Ishikawa (cell line): Measurements from ENCODE around the gene ZMYND11.

Source experiments
- CEBPB ChIP-seq: IDR thresholded peaks from 2 replicates; pipeline ENCODE4 v1.6.1; 2012
- CREB1 ChIP-seq: IDR thresholded peaks from 2 replicates; pipeline ENCODE4 v1.6.1; 2012; ENCODE audit warnings: low read depth
- EGR1 ChIP-seq: IDR thresholded peaks from 2 replicates; pipeline ENCODE4 v1.6.1; 2012
- EP300 ChIP-seq: IDR thresholded peaks from 2 replicates; pipeline ENCODE4 v1.6.1; 2012; ENCODE audit warnings: borderline replicate concordance
- FOXM1 ChIP-seq: IDR thresholded peaks from 2 replicates; pipeline ENCODE4 v1.6.1; 2012; ENCODE audit warnings: low read depth, borderline replicate concordance
- NFIC ChIP-seq: IDR thresholded peaks from 2 replicates; pipeline ENCODE4 v1.6.1; 2012
- RAD21 ChIP-seq: IDR thresholded peaks from 2 replicates; pipeline ENCODE4 v1.6.1; 2012; ENCODE audit warnings: low read depth
- TAF1 ChIP-seq: IDR thresholded peaks from 2 replicates; pipeline ENCODE4 v1.6.1; 2012; ENCODE audit warnings: low read depth, mild to moderate bottlenecking
- TCF12 ChIP-seq: IDR thresholded peaks from 2 replicates; pipeline ENCODE4 v1.6.1; 2012; ENCODE audit warnings: low read depth
- TEAD4 ChIP-seq: IDR thresholded peaks from 2 replicates; pipeline ENCODE4 v1.6.1; 2012
- YY1 ChIP-seq: IDR thresholded peaks from 2 replicates; pipeline ENCODE4 v1.6.1; 2012; ENCODE audit warnings: low read depth
- ZBTB7A ChIP-seq: IDR thresholded peaks from 2 replicates; pipeline ENCODE4 v1.6.1; 2012; ENCODE audit warnings: low read depth
- TF ChIP-seq, protein P1 (sequence below): IDR thresholded peaks from 2 replicates; pipeline ENCODE4 v1.6.1; 2012; ENCODE audit warnings: low read depth, mild to moderate bottlenecking
- TF ChIP-seq, protein P2 (sequence below): IDR thresholded peaks from 2 replicates; pipeline ENCODE4 v1.6.1; 2012
- TF ChIP-seq, protein P3 (sequence below): IDR thresholded peaks from 2 replicates; pipeline ENCODE4 v1.6.1; 2012

ZMYND11 gene

DNA sequence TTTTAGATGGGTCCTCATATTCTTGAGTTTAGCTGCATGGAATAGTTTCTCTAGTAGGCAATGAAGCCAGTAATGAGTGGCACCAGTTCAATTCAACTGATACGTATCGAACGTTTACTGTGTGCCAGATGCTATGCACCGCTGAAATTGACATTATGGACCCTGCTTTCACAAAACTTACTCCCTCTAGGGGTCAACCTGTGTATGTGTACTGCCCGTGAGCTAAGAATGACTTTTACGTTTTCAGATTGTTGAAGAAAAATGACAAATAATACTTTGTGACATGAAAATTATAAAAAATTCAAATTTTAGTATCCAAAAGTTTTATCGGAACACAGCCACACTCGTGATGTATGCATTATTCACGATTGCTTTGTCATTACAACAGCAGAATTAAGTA, 95.5 kb downstream of the ZMYND11 start:
- TF ChIP-seq TEAD4 (no peak), TAF1 (no peak), TCF12 (no peak), RAD21 (peak; percentile 19; the same call in 1 of the 2 replicates)

DNA sequence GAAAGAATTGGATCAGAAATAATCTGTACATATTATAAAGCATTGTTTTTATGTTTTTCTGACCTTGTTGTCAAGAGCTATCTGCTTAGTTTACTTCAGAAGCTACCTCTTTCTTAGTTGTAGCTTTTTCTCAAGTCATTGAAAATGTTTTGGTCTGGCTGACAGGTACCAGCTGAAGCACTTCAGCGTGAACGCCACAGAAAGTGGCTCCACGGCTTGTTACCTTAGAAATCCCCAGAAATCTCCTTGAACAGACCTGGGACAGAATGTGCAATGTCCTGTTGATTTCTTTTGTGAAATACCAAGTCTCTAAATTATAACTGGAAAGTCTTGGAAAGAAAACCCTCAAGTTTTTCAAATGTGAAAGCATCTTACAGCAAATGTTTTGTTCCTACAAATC, 96.8 kb downstream of the ZMYND11 start:
- TF ChIP-seq FOXM1, result no peak
- TF ChIP-seq, protein P1, sequence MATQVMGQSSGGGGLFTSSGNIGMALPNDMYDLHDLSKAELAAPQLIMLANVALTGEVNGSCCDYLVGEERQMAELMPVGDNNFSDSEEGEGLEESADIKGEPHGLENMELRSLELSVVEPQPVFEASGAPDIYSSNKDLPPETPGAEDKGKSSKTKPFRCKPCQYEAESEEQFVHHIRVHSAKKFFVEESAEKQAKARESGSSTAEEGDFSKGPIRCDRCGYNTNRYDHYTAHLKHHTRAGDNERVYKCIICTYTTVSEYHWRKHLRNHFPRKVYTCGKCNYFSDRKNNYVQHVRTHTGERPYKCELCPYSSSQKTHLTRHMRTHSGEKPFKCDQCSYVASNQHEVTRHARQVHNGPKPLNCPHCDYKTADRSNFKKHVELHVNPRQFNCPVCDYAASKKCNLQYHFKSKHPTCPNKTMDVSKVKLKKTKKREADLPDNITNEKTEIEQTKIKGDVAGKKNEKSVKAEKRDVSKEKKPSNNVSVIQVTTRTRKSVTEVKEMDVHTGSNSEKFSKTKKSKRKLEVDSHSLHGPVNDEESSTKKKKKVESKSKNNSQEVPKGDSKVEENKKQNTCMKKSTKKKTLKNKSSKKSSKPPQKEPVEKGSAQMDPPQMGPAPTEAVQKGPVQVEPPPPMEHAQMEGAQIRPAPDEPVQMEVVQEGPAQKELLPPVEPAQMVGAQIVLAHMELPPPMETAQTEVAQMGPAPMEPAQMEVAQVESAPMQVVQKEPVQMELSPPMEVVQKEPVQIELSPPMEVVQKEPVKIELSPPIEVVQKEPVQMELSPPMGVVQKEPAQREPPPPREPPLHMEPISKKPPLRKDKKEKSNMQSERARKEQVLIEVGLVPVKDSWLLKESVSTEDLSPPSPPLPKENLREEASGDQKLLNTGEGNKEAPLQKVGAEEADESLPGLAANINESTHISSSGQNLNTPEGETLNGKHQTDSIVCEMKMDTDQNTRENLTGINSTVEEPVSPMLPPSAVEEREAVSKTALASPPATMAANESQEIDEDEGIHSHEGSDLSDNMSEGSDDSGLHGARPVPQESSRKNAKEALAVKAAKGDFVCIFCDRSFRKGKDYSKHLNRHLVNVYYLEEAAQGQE, result no peak
- no peak for TF ChIP-seq RAD21

DNA sequence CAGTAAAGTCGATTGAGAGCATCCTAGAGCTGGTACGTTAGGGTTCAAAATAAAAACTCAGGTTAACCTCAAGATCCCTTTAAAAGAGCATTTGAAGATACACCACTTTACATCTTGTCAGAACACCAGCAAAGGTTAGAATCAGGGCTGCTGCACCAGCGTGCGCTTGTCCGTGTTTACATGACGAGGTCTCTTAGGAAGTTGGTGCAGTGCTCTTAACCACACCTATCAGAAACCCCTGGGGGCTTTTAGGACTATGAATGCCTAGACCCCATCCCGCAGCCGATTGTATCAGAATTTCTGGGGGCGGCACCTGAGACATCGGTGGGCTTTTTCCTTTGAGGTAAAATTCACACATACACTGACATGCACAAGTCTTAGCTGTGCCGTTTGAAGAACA, 97.6 kb downstream of the ZMYND11 start:
- TF ChIP-seq, protein P1, result no peak
- TF ChIP-seq, protein P2, sequence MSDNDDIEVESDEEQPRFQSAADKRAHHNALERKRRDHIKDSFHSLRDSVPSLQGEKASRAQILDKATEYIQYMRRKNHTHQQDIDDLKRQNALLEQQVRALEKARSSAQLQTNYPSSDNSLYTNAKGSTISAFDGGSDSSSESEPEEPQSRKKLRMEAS, result no peak
- no peak for TF ChIP-seq FOXM1
- no peak for TF ChIP-seq TEAD4

DNA sequence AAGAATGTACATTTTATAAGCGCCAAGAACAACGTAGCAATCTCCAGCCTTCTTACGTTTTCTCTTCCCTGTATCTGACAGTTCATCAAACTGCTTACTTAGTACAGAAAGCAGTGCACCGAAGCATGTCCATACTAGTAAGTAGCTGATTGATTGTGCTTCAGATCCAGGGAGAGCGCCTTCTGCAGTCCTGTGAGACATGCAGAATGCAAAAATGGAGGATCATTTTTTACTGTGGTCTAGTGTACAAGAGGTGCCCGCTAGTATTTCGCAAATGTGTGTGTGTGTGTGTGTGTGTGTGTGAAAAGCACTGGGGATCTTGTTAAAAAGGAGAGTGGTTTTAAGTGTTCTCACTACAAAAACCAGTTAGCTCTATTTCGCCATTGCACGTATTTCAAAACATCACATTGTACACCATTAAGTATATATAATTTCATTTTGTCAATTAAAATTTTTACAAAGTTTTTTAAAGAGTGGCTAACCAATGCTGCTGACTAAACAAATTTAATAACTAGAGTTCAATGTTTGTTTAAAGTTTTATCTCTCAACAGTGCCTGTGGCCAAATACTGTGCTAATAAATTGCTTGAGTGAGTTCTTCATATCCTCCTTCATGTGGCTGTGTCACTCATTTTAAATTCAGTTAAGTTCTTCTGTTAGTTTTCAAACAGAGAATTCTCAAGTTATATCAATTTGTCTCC, 99.6 kb downstream of the ZMYND11 start:
- TF ChIP-seq EGR1 (no peak), TAF1 (no peak), EP300 (no peak), TCF12 (no peak), NFIC (no peak), ZBTB7A (no peak), FOXM1 (no peak), CEBPB (no peak), CREB1 (no peak), TEAD4 (no peak), YY1 (no peak), RAD21 (no peak)
- TF ChIP-seq, protein P1, result no peak
- TF ChIP-seq, protein P2, result no peak
- TF ChIP-seq, protein P3, sequence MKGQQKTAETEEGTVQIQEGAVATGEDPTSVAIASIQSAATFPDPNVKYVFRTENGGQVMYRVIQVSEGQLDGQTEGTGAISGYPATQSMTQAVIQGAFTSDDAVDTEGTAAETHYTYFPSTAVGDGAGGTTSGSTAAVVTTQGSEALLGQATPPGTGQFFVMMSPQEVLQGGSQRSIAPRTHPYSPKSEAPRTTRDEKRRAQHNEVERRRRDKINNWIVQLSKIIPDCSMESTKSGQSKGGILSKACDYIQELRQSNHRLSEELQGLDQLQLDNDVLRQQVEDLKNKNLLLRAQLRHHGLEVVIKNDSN, result no peak

DNA sequence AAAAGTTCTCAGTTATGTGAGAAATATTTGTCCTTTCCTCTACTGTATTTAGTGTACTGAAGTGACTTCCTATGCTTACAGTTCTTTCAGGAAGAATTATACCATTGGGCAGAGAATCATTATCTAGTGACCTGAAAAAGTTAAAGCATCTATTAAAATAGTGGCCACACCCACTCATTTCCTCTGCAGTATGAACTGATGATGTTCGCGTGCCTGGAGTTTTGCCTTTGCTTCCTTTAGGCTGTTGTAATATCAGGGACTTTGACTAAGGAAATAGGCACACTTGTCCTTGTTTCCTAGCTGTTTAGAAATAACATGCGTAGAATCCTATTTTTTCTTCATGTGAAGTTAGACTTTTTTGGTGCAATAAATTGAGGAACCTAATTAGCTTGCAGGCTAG, 100.7 kb downstream of the ZMYND11 start:
- TF ChIP-seq EGR1, result no peak
- TF ChIP-seq EP300, result no peak
- TF ChIP-seq, protein P2, result no peak
- no peak for TF ChIP-seq NFIC

DNA sequence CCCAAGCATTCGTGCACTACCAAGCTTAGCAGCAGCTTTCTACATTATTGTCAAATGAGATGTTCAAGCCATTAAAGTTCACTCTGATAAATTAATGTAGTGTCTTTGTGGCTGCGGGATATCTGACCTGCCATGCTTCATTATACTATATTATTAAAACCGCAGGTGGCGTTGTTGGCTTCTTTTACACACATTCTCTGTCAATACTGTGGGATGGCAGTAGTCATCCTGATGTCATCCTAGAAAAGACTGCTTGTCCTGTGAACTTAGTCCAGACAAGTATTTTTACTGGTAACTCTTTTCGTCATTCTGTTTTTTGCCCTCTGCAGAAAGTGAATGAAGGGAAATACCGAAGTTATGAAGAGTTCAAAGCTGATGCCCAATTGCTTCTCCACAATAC, 103.9 kb downstream of the ZMYND11 start:
- TF ChIP-seq TAF1 (no peak), RAD21 (0 out of 2 replicates have a peak, but pooled peaks have one; percentile 4)
